HEK293T (cell line): Measurements from ENCODE around the gene LARP4.

Experiments
- ARNT ChIP-seq: fragments of 450-650 bp; IDR thresholded peaks from 2 replicates; pipeline ENCODE4 v1.6.1; 2017; ENCODE audit warnings: mild to moderate bottlenecking
- BHLHE40 ChIP-seq: fragments of 450-650 bp; IDR thresholded peaks from 2 replicates; pipeline ENCODE4 v1.6.1; 2016; ENCODE audit warnings: mild to moderate bottlenecking, moderate library complexity, borderline replicate concordance
- CTBP1 ChIP-seq: fragments of 450-650 bp; IDR thresholded peaks from 2 replicates; pipeline ENCODE4 v1.6.1; 2016; ENCODE audit warnings: borderline replicate concordance
- FOXA1 ChIP-seq: fragments of 450-650 bp; IDR thresholded peaks from 2 replicates; pipeline ENCODE4 v1.6.1; 2016; ENCODE audit warnings: mild to moderate bottlenecking
- FOXM1 ChIP-seq: fragments of 450-650 bp; IDR thresholded peaks from 2 replicates; pipeline ENCODE4 v1.6.1; 2017; ENCODE audit warnings: mild to moderate bottlenecking, borderline replicate concordance
- NFRKB ChIP-seq: fragments of 450-650 bp; IDR thresholded peaks from 2 replicates; pipeline ENCODE4 v1.6.1; 2016; ENCODE audit warnings: mild to moderate bottlenecking, moderate library complexity
- SUZ12 ChIP-seq: fragments of 450-650 bp; IDR thresholded peaks from 2 replicates; pipeline ENCODE4 v1.6.1; 2016; ENCODE audit warnings: mild to moderate bottlenecking
- TARDBP ChIP-seq: fragments of 450-650 bp; IDR thresholded peaks from 2 replicates; pipeline ENCODE4 v1.6.1; 2016

- TF ChIP-seq BHLHE40 (no peak), FOXM1 (no peak), SUZ12 (no peak), CTBP1 (no peak), FOXA1 (no peak), TARDBP (no peak), NFRKB (no peak), ARNT (no peak)
Measured at GRCh38 chr12:50529345-50529744, 128.7 kb downstream of the LARP4 start.
